Panc1 (cell line): ENCODE data around the gene PPP3R2. TPM values are rescaled to one million over a fixed set of nuclear protein-coding genes. Genes with fewer than 3 reads are reported as not detected.

Experiments used
- ATAC-seq: fragments of 200-7000 bp; cut with Tn5 transposase; 2 replicates; pipeline ENCODE4 v1.9.1; 2020; ENCODE audit warnings: mild to moderate bottlenecking, moderate library complexity
- BruUV-seq: library from RNA; stranded (reverse); fragments of 400-500 nt; replicated peaks from 2 replicates; lab custom pipeline; 2021; lab: Mats Ljungman, UMichigan
- CTCF ChIA-PET: fragments of 300-600 bp; sonication (Branson Sonifier 250); formaldehyde crosslinking; loops from one replicate; lab custom pipeline; 2022; ENCODE audit warnings: antibody characterized with exemption; lab: Charles Lee
- POLR2A ChIA-PET: fragments of 300-600 bp; sonication (Branson Sonifier 250); formaldehyde crosslinking; loops from one replicate; lab custom pipeline; 2022; ENCODE audit warnings: antibody characterized with exemption; lab: Charles Lee
- DNase-seq: peaks from one replicate; pipeline ENCODE4 v3.0.0-alpha.2; 2010; ENCODE audit warnings: low read depth, low spot score
- H3K27ac ChIP-seq: 2 replicates; pipeline ENCODE4 v1.5.1; 2011; ENCODE audit warnings: mild to moderate bottlenecking, low read length, inconsistent platforms
- H3K27me3 ChIP-seq: fragments of 200-500 bp; sonication (Bioruptor generic); 2 replicates; pipeline ENCODE4 v1.6.0; 2014; ENCODE audit warnings: low read length, inconsistent platforms; ENCODE audit not compliant: control insufficient read depth, insufficient read depth
- H3K36me3 ChIP-seq: fragments of 200-500 bp; sonication (Bioruptor generic); 2 replicates; pipeline ENCODE4 v1.5.1; 2014; ENCODE audit warnings: inconsistent platforms, mild to moderate bottlenecking, low read length, moderate library complexity; ENCODE audit not compliant: control insufficient read depth, insufficient read depth
- H3K4me1 ChIP-seq: 2 replicates; pipeline ENCODE4 v1.5.1; 2011; ENCODE audit warnings: inconsistent platforms, mild to moderate bottlenecking, low read length, moderate library complexity; ENCODE audit not compliant: control insufficient read depth, insufficient read depth
- H3K4me3 ChIP-seq, 2 experiments: 2 replicates each; pipeline ENCODE4 v1.5.1; 2011 to 2012; ENCODE audit warnings: low read depth in 2 of 2, low read length in 2 of 2, mild to moderate bottlenecking in 2 of 2, inconsistent platforms in 1 of 2, moderate library complexity in 1 of 2
- H3K9me3 ChIP-seq: fragments of 200-500 bp; sonication (Bioruptor generic); 2 replicates; pipeline ENCODE4 v1.5.1; 2014; ENCODE audit warnings: low read depth, mild to moderate bottlenecking, inconsistent platforms, low read length, moderate library complexity; ENCODE audit not compliant: control insufficient read depth, insufficient read depth
- POLR2AphosphoS5 ChIP-seq: IDR thresholded peaks from 2 replicates; pipeline ENCODE4 v1.6.1; 2012; ENCODE audit warnings: mild to moderate bottlenecking, low read depth, low read length, moderate library complexity
- SIN3A ChIP-seq: IDR thresholded peaks from 2 replicates; pipeline ENCODE4 v1.6.1; 2012; ENCODE audit warnings: low read depth, mild to moderate bottlenecking, low read length, moderate library complexity, borderline replicate concordance; ENCODE audit not compliant: insufficient read depth
- TCF7L2 ChIP-seq: IDR thresholded peaks from 2 replicates; pipeline ENCODE4 v1.6.1; 2011; ENCODE audit warnings: mild to moderate bottlenecking, low read depth, low read length, inconsistent platforms
- in situ Hi-C: cut with HindIII; loops from 2 replicates; pipeline ENCODE4 v1.10.0; 2016; ENCODE audit warnings: low sequenced_read_pairs, low pct_unique_long_range_greater_than_20kb
- intact Hi-C: fragments of 100-400 bp; cut with micrococcal nuclease; formaldehyde crosslinking; loops from one replicate; pipeline ENCODE4 v1.10.0; 2022; ENCODE audit not compliant: unreplicated experiment
- total RNA-seq: library from RNA; stranded (reverse); gene quantifications from one replicate; pipeline ENCODE4 v1.2.1, GENCODE V29; 2021; ENCODE audit not compliant: unreplicated experiment
- TF ChIP-seq, protein P1 (sequence below): fragments of 450-650 bp; IDR thresholded peaks from 2 replicates; pipeline ENCODE4 v1.5.1; 2017; ENCODE audit warnings: mild to moderate bottlenecking
- TF ChIP-seq, protein P2 (sequence below), 2 experiments: IDR thresholded peaks; 2 replicates each; pipeline ENCODE4 v1.6.1; 2011 to 2012; ENCODE audit warnings: low read depth in 2 of 2, control low read depth in 1 of 2, low read length in 1 of 2, mild to moderate bottlenecking in 1 of 2, moderate library complexity in 1 of 2; ENCODE audit not compliant: insufficient read depth in 1 of 2

PPP3R2 gene
- total RNA-seq, 1 experiment from 2014 or later: not detected

DNA sequence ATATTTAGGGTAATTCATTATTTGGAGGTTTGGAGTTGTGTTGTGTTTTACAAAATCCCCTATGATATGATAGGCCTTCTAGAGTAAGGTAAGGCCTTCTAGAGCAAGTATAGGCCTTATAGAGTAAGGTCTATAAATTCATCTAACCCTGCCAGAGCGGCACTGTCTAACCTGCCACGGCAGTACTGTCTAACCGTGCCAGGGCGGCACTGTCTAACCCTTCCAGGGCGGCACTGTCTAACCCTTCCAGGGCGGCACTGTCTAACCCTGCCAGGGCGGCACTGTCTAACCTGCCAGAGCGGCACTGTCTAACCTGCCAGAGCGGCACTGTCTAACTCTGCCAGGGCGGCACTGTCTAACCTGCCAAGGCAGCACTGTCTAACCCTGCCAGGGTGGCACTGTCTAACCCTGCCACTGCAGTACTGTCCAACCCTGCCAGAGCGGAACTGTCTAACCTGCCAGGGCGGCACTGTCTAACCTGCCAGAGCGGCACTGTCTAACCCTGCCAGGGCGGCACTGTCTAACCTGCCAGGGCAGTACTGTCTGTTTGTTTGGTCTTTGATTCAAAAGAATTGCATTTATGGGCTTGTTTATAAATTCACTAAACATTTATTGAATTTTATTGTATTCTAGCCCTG is 51.6 kb downstream of the PPP3R2 start:
- in situ Hi-C loops: no loop called here
- CTCF ChIA-PET: no interaction called here

More for the DNA sequence above, 51.6 kb downstream of the PPP3R2 start:
- H3K4me3 ChIP-seq: no peak overlapping the region
- DNase-seq (no peak), ATAC-seq (no peak)
- H3K36me3 ChIP-seq: peaks cover 16% of the 10 kb centered on the region
- intact Hi-C loops: no loop called here
- POLR2A ChIA-PET: no interaction called here
- TF ChIP-seq POLR2AphosphoS5 (no peak), SIN3A (no peak), TCF7L2 (no peak)
- TF ChIP-seq, protein P1, sequence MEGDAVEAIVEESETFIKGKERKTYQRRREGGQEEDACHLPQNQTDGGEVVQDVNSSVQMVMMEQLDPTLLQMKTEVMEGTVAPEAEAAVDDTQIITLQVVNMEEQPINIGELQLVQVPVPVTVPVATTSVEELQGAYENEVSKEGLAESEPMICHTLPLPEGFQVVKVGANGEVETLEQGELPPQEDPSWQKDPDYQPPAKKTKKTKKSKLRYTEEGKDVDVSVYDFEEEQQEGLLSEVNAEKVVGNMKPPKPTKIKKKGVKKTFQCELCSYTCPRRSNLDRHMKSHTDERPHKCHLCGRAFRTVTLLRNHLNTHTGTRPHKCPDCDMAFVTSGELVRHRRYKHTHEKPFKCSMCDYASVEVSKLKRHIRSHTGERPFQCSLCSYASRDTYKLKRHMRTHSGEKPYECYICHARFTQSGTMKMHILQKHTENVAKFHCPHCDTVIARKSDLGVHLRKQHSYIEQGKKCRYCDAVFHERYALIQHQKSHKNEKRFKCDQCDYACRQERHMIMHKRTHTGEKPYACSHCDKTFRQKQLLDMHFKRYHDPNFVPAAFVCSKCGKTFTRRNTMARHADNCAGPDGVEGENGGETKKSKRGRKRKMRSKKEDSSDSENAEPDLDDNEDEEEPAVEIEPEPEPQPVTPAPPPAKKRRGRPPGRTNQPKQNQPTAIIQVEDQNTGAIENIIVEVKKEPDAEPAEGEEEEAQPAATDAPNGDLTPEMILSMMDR: no peak
- TF ChIP-seq, protein P2, sequence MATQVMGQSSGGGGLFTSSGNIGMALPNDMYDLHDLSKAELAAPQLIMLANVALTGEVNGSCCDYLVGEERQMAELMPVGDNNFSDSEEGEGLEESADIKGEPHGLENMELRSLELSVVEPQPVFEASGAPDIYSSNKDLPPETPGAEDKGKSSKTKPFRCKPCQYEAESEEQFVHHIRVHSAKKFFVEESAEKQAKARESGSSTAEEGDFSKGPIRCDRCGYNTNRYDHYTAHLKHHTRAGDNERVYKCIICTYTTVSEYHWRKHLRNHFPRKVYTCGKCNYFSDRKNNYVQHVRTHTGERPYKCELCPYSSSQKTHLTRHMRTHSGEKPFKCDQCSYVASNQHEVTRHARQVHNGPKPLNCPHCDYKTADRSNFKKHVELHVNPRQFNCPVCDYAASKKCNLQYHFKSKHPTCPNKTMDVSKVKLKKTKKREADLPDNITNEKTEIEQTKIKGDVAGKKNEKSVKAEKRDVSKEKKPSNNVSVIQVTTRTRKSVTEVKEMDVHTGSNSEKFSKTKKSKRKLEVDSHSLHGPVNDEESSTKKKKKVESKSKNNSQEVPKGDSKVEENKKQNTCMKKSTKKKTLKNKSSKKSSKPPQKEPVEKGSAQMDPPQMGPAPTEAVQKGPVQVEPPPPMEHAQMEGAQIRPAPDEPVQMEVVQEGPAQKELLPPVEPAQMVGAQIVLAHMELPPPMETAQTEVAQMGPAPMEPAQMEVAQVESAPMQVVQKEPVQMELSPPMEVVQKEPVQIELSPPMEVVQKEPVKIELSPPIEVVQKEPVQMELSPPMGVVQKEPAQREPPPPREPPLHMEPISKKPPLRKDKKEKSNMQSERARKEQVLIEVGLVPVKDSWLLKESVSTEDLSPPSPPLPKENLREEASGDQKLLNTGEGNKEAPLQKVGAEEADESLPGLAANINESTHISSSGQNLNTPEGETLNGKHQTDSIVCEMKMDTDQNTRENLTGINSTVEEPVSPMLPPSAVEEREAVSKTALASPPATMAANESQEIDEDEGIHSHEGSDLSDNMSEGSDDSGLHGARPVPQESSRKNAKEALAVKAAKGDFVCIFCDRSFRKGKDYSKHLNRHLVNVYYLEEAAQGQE (IDR thresholded peaks at IDR 0.05; ENCODE audit: insufficient read depth in 1 of 2, low read depth in 2 of 2, low read length in 1 of 2): no peak
- H3K27me3 ChIP-seq: no peaks in the 10 kb centered on the region
- no TSS peak for BruUV-seq
- no peak overlapping the region for H3K27ac ChIP-seq
- H3K4me1 ChIP-seq: no peaks in the 10 kb centered on the region
- no peaks in the 10 kb centered on the region for H3K9me3 ChIP-seq

Other genes starting within 250 kb of the PPP3R2 start
- gene BAAT, start 210.0 kb downstream of the PPP3R2 start, total RNA-seq: 0.08 TPM
- 7.2 TPM for gene MRPL50, start 196.4 kb downstream of the PPP3R2 start, total RNA-seq
- 7.0 TPM for gene ZNF189, start 196.1 kb downstream of the PPP3R2 start, total RNA-seq
- gene ALDOB, start 159.2 kb downstream of the PPP3R2 start, total RNA-seq: 0.67 TPM
- 37.5 TPM for gene RNF20, start 61.1 kb downstream of the PPP3R2 start, total RNA-seq
- 0.03 TPM for gene GRIN3A, start 143.7 kb upstream of the PPP3R2 start, total RNA-seq